ENCODE measurements around the gene ZNF536.

- no peak for TF ChIP-seq CTCF (IDR thresholded peaks at IDR 0.05; ENCODE audit: insufficient read depth, low read length)
- no peak for TF ChIP-seq GABPA (IDR thresholded peaks at IDR 0.05; ENCODE audit: low read depth)
- no peak for TF ChIP-seq POLR2AphosphoS5 (IDR thresholded peaks at IDR 0.05; ENCODE audit: low read depth)
- TF ChIP-seq REST (IDR thresholded peaks at IDR 0.05; ENCODE audit: insufficient replicate concordance, low read depth) = no peak
- no peak for TF ChIP-seq SPI1 (IDR thresholded peaks at IDR 0.05; ENCODE audit: borderline replicate concordance, low read depth)
These were observed 168.6 kb downstream of the ZNF536 start for GRCh38 chr19:30540761-30541160.

Data from HL-60 (cell line).